Measurements from ENCODE around the gene TMEM47. TPM values are rescaled to one million over a fixed set of nuclear protein-coding genes. Genes with fewer than 3 reads are reported as not detected.
A peak's percentile ranks its signal among the peaks of the same experiment; 100 is the strongest.

Gene TMEM47
- total and polyA plus RNA-seq, 2 experiments from 2014 or later, result 25.4 to 56.7 TPM

DNA sequence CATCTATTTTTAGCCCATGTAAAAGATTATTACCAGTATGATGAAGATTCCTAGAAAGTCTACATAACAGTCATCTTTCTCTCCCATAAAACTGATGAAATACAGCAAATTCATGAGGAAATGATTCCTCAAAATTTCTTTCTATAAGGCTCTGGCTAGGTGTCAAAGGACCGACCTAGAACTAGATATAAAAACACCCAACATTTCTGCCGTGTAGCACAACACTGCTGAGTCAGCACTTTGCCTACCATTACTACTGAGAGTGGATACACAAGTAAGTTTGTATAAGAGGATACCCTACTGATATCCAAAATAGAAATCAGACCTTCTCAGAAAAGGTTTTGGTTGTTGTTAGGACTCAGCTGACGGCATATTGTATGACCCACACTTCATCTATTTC is 24.7 kb downstream of the TMEM47 start:
- TF ChIP-seq POLR2AphosphoS5 (IDR thresholded peaks at IDR 0.05; ENCODE audit: low read depth), result no peak
- TF ChIP-seq EZH2phosphoT487 (IDR thresholded peaks at IDR 0.05; ENCODE audit: unreplicated experiment), result no peak
- TF ChIP-seq, protein P1, sequence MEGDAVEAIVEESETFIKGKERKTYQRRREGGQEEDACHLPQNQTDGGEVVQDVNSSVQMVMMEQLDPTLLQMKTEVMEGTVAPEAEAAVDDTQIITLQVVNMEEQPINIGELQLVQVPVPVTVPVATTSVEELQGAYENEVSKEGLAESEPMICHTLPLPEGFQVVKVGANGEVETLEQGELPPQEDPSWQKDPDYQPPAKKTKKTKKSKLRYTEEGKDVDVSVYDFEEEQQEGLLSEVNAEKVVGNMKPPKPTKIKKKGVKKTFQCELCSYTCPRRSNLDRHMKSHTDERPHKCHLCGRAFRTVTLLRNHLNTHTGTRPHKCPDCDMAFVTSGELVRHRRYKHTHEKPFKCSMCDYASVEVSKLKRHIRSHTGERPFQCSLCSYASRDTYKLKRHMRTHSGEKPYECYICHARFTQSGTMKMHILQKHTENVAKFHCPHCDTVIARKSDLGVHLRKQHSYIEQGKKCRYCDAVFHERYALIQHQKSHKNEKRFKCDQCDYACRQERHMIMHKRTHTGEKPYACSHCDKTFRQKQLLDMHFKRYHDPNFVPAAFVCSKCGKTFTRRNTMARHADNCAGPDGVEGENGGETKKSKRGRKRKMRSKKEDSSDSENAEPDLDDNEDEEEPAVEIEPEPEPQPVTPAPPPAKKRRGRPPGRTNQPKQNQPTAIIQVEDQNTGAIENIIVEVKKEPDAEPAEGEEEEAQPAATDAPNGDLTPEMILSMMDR (conservative IDR thresholded peaks at IDR 0.05; ENCODE audit: low read depth in 2 of 2), result no peak
- TF ChIP-seq, protein P2, sequence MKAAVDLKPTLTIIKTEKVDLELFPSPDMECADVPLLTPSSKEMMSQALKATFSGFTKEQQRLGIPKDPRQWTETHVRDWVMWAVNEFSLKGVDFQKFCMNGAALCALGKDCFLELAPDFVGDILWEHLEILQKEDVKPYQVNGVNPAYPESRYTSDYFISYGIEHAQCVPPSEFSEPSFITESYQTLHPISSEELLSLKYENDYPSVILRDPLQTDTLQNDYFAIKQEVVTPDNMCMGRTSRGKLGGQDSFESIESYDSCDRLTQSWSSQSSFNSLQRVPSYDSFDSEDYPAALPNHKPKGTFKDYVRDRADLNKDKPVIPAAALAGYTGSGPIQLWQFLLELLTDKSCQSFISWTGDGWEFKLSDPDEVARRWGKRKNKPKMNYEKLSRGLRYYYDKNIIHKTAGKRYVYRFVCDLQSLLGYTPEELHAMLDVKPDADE (IDR thresholded peaks at IDR 0.05), result no peak
- no peak for TF ChIP-seq CREB1 (CRISPR knock-in tag; IDR thresholded peaks at IDR 0.05; ENCODE audit: low read depth)
- no peak for TF ChIP-seq JUNB (IDR thresholded peaks at IDR 0.05; ENCODE audit: unreplicated experiment)
- TF ChIP-seq ZNF114 (CRISPR knock-in tag; IDR thresholded peaks at IDR 0.05), result no peak
- no peak for TF ChIP-seq EZH2 (IDR thresholded peaks at IDR 0.05; ENCODE audit: low read depth, unreplicated experiment)
- TF ChIP-seq NANOG (IDR thresholded peaks at IDR 0.05; ENCODE audit: borderline replicate concordance), result no peak
- TF ChIP-seq, protein P3, sequence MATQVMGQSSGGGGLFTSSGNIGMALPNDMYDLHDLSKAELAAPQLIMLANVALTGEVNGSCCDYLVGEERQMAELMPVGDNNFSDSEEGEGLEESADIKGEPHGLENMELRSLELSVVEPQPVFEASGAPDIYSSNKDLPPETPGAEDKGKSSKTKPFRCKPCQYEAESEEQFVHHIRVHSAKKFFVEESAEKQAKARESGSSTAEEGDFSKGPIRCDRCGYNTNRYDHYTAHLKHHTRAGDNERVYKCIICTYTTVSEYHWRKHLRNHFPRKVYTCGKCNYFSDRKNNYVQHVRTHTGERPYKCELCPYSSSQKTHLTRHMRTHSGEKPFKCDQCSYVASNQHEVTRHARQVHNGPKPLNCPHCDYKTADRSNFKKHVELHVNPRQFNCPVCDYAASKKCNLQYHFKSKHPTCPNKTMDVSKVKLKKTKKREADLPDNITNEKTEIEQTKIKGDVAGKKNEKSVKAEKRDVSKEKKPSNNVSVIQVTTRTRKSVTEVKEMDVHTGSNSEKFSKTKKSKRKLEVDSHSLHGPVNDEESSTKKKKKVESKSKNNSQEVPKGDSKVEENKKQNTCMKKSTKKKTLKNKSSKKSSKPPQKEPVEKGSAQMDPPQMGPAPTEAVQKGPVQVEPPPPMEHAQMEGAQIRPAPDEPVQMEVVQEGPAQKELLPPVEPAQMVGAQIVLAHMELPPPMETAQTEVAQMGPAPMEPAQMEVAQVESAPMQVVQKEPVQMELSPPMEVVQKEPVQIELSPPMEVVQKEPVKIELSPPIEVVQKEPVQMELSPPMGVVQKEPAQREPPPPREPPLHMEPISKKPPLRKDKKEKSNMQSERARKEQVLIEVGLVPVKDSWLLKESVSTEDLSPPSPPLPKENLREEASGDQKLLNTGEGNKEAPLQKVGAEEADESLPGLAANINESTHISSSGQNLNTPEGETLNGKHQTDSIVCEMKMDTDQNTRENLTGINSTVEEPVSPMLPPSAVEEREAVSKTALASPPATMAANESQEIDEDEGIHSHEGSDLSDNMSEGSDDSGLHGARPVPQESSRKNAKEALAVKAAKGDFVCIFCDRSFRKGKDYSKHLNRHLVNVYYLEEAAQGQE (IDR thresholded peaks at IDR 0.05; ENCODE audit: unreplicated experiment), result no peak
- no peak for TF ChIP-seq ZNF462 (CRISPR knock-in tag; IDR thresholded peaks at IDR 0.05)
- no peak for TF ChIP-seq ZNF331 (CRISPR knock-in tag; IDR thresholded peaks at IDR 0.05; ENCODE audit: low read depth)
- TF ChIP-seq STAT1 (IDR thresholded peaks at IDR 0.05; ENCODE audit: unreplicated experiment), result no peak
- H3K79me2 ChIP-seq (replicated peaks; ENCODE audit: insufficient read depth), result peaks cover 5% of the 10 kb centered on the region; the same call in 1 of the 2 replicates
- DNase-seq (ENCODE audit: low spot score) (no peak), ATAC-seq (no peak)
- H3F3A ChIP-seq (replicated peaks; ENCODE audit: low read depth), result no peaks in the 10 kb centered on the region
- Mint-ChIP-seq H3K27me3 (ENCODE audit: insufficient read depth, low read depth, poor library complexity) (no peaks in the 10 kb centered on the region), H3K36me3 (ENCODE audit: low read depth) (peaks cover 23% of the 10 kb centered on the region; the same call in 2 of the 3 replicates), H3K9me3 (no peaks in the 10 kb centered on the region; the same call in 2 of the 3 replicates), H3K4me3 (no peak overlapping the region), H3K27ac (peak overlapping the region; percentile 72), H3K4me1 (peaks cover 17% of the 10 kb centered on the region)
- H3K27me3 ChIP-seq (ENCODE audit: insufficient read depth), result no peaks in the 10 kb centered on the region
- H4K20me1 ChIP-seq (replicated peaks; ENCODE audit: insufficient read depth), result no peaks in the 10 kb centered on the region
- no peaks in the 10 kb centered on the region; the same call in 1 of the 2 replicates for H3K36me3 ChIP-seq (ENCODE audit: insufficient read depth)
- H2AFZ ChIP-seq, result no peak overlapping the region
- peaks cover 18% of the 10 kb centered on the region for H3K4me1 ChIP-seq (ENCODE audit: insufficient read depth)
- 0 out of 2 replicates have a peak overlapping the region, but pooled peaks have one; percentile 60 for H3K4me2 ChIP-seq
- H3K27ac ChIP-seq (ENCODE audit: low read depth), result peak overlapping the region; percentile 18; the same call in 1 of the 2 replicates
- H3K9me2 ChIP-seq (ENCODE audit: insufficient read depth), result no peaks in the 10 kb centered on the region
- H3K4me3 ChIP-seq, result no peak overlapping the region

Data from GM23338 (cell line).